HS-27A (cell line): Measurements from ENCODE around the gene CEP70.
"Not testable (repeated sequence)": the region's sequence is repeated elsewhere in the genome, so short reads cannot be mapped to it uniquely, and the experiment has no call there.

Experiments used
- DNase-seq: peaks from one replicate; pipeline ENCODE4 v3.0.0-alpha.2; 2012; ENCODE audit warnings: low read depth, missing footprints

Gene CEP70, protein sequence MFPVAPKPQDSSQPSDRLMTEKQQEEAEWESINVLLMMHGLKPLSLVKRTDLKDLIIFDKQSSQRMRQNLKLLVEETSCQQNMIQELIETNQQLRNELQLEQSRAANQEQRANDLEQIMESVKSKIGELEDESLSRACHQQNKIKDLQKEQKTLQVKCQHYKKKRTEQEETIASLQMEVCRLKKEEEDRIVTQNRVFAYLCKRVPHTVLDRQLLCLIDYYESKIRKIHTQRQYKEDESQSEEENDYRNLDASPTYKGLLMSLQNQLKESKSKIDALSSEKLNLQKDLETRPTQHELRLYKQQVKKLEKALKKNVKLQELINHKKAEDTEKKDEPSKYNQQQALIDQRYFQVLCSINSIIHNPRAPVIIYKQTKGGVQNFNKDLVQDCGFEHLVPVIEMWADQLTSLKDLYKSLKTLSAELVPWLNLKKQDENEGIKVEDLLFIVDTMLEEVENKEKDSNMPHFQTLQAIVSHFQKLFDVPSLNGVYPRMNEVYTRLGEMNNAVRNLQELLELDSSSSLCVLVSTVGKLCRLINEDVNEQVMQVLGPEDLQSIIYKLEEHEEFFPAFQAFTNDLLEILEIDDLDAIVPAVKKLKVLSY

DNA sequence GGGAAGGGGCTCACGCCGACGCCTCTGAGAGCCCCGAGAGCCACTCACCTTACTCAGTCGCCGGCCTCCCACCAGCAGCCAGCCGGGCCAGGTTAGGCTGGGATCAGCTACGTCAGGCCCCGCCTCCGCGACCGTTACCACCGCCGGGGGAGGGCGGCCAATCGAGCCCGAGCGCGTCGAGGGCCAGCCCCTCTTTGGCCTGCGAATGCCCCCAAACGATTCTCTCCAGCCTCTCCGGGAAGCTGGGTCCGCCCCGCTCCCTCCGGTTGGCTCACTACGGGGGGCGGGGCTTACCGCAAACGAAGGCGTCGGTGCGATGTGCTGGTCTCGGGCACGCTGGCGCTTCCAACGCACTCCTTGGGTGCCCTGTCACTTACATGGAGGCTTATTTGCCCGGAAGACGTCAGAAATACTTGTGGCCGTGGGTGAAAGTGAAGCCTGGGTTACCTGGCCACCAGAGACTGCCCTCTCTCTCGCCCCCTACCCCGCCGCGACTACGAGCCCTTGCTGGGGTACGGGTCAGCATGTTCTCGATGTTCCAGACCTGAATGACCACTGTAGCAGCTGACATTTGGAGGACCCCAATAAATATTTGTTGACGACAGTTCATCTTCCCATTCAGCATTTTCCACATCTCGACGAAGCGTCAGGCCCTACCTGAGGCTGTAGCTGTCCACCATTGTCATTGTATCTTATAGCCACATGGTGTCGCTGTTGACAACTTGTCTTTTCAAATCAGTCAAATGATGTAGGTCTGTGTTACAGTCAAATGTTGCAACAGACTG is at the start of gene CEP70:
TSS of gene CEP70 (minus strand) at position 111 of the 785 bp plus-strand sequence. CDS start 21,333 bp downstream, outside the sequence.
- peak; percentile 84 for DNase-seq

DNA sequence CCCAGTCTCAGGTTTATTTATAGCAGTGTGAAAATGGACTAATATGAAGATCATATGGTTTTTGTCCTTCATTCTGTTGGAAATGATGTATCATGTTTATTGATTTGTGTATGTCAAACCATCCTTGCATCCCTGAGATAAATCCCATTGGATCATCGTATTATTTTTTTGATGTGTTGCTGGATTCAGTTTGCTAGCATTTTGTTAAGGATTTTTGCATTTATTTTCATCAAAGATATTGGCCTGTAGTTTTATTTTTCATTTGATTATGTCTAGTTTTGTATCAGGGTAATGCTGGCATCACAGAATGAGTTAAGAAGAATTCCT is 48.8 kb upstream of the CEP70 start:
- DNase-seq = no peak

DNA sequence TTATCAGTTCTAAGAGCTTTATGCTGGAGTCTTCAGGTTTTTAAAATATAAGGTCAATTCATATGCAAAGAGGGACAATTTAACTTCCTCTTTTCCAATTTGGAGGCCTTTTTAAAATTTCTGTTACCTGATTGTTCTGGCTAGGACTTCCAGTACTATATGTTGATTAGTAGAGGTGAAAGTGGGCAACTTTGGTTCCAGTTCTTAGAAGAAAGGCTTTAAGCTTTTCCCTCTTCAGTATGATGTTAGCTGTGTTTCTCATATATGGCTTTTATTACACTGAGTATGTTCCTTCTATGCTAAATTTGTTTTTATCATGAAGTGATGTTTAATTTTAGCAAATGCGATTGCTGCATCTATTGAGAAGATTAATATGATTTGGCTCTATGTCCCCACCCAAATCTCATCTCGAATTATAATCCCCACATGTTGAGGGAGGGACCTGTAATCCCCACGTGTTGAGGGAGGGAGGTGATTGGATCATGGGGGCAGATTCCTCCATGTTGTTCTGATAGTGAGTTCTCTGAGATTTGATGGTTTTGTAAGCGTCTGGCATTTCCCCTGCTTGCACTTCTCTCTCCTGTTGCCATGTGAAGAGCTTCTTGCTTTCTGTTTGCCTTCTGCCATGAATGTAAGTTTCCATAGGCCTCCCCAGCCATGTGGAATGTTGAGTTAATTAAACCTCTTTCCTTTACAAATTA is 48.3 kb upstream of the CEP70 start:
- DNase-seq = no peak

DNA sequence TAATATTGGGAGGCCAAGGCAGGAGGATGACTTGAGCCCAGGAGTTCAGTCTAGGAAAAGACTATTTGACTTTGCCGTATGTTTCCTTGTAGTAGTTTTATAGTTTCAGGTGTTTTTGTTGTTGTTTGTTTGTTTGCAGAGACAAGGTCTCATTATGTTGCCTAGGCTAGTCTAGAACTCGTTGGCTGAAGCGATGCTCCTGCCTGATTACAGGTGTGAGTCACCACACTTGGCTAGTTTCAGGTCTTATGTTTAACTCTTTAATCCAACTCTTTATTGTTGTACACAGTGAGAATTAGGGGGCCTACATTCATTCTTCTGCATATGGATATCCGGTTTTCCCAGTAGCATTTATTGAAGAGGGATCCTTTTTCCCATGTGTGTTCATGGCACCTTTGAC is 46.5 kb upstream of the CEP70 start:
- DNase-seq = no peak

DNA sequence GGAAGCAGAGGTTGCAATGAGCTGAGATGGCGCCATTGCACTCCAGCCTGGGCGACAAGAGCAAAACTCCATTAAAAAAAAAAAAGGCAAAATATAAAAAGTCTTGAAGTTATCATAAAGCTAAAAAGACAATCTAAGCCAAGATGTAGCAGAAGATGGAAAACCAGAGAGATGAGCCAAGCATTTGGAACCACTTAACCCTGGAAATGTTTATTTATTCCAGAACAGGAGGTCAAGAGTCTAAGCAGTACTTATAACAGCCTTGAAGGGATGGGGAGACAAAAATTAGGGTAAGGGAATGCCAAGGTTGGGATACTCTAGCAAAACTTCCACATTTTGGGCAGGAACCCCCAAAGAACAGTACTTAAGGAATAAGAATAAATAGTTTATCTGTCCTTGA is 44.6 kb upstream of the CEP70 start:
- DNase-seq = no peak

DNA sequence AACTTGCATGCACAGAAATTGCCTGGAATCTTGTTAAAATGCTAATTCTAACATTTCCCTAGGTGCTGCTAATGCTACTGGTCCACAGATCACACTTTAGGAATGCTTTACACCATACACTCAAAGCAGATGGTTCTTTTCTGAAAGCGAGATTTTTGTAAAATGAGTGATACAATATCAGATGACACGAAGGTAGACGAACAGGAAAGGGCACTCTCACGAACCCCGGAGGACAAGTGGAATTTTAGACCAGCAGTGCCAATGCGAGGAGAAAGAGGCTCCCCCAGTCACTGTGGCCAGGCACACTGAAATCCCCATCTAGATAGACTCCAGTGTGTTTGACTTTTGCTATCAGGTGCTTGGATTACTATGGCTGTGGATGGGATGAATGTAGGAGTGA is 35.5 kb upstream of the CEP70 start:
- no peak for DNase-seq

DNA sequence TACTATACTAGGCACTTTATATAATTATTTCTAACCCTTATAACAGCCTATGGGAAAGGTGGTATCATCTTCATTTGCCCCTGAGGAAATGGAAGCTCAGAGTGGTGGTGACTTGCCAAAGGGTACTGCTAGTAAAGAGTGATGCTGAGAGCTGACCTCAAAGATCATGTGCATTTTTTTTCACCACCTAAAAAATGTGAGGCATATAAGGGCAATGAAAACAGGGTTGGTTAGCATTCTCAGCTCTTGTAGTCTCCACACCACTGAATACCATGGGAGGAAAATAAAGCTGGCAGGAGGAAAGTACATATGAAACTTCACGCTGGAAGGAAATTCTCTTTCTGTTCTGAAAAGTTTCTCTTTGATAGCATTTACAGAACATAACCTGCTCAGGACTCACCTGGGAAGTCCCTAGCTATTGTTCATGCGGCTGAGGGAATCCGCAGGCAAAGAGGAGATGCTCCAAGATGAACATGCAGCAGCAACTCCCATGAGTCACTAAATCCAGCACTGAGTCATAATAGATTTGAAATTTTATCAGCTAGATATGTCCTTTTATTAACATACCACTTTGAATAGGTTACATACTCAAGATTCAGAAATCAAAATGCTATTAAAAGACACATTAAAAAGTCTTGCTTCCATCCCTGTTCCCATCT is 31.8 kb upstream of the CEP70 start:
- peak; percentile 29 for DNase-seq

DNA sequence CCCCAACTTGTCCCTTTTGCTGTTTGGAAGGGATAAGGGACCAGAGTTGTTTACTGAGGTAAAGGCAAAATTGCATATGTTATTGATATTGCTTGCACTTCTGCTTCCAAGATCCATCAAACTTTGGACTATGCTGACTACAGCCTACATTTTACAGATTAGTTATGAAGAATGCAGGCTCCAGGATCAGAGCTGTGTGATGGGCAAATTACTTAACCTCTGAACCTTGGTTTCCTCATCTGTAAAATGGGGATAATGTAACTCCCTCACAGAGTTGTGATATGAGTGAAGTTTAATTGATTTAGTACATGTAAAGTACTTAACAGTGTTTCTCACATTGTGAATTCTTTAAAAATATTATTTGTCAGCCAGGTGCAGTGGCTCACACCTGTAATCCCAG is 30.5 kb upstream of the CEP70 start:
- DNase-seq = no peak

DNA sequence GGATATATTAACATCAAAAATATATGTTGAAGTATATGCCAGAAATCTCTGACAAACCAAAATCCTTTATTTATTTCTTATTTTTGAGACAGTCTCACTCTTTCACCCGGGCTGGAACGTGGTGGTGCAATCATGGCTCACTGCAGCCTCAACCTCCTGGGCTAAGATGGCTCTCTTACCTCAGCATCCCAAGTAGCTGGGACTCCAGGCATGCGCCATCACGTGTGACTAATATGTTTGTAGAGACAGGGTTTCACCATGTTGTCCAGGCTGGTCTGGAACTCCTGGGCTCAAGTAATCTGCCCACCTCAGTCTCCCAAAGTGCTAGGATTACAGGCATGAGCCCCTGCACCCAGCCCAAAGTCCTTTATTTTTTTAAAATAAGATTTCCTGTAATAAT is 26.4 kb upstream of the CEP70 start:
- no peak for DNase-seq

DNA sequence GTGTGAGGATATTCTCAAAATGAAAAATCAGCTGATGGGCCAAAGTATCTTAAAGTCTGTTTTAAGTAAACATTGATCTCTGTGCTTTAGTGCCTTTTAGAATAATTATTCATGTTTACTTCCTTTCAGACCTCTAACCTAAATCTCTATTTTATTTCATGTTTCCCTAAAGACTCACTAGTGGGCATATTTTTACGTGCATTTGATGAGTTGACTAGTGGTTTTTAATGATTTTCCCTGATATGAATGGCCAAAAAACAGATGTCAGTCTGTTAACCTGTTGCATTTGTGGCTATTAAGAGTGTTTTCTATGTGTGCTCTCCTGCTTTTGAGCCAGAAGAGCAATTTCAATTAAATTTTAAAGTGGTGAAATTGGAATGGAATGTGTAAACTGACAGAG is 21.4 kb upstream of the CEP70 start:
- DNase-seq = no peak

DNA sequence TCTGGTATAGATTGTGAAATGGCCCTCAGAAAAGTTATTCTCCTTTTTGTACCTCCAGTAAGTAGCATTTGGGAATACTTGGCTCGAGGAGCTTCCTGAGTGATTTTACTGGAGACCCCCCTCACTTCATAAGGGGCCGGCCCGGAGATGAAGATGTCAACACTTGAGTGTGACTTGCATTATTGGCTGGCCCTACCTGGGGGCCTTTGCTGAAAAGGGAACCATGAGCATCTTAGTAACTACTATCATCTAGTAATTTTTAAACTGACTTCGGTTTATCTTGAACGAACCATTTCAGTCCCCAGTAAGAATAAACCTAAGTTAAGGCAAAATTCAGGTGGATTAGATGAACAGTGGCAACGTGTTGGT is 15.8 kb upstream of the CEP70 start:
- DNase-seq = no peak

DNA sequence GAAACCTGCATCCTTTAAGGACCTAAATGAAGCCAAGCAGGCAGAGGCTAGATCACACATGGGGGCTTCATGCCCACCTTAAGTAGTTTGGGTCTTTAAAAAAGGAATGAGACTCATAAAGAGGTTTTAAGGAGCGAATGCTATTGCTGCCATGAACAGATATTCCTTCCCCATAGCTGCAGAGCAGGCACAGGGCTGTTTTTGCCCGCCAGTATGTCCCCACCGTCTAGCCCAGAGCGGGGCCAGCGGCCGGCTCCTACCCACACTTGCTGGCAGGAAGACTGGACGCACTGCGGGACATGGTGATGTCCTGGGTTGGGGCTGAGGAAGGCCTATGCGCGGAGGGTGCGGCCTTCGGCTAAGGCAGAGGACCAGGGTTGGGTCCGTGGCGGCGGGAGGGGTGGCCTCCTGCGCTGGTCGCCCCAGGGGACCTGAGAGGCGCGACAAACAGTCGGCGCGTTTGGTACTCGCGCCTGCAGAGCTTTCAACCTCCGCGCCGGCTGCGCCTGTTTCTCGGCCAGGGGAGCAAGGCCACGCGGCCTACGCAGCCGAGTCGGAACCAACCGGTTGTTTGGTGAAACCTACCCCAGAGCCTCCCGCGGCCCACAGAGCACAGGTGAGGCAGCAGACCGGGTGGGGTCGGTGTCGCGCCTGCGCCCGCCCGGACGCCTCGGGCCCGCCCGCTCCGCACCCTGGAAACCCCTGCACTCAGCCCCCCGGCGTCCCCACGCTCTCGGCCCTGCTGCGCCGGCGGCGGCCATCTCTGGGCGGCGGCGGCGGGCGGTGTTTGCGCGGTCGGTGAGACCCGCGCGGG is 14.5 kb upstream of the CEP70 start, which contains the start of gene FAIM:
TSS of gene FAIM (plus strand) at position 450 of the 814 bp plus-strand sequence. CDS start 10,956 bp downstream, outside the sequence.
- DNase-seq = no peak

DNA sequence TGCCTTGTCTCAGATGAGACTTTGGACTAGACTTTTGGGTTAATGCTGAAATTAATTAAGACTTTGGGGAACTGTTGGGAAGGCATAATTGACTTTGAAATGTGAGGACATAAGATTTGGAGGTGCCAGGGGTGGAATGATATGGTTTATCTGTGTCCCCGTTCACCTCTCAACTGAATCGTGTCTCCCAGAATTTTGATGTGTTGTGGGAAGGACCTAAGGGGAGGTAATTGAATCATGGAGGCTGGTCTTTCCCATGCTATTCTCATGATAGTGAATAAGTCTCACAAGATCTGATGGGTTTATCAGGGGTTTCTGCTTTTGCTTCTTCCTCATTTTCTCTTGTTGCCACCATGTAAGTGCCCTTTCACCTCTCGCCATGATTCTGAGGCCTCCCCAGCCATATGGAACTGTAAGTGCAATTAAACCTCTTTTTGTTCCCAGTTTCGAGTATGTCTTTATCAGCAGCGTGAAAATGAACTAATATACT is 10.1 kb upstream of the CEP70 start:
- not testable (repeated sequence) for DNase-seq

DNA sequence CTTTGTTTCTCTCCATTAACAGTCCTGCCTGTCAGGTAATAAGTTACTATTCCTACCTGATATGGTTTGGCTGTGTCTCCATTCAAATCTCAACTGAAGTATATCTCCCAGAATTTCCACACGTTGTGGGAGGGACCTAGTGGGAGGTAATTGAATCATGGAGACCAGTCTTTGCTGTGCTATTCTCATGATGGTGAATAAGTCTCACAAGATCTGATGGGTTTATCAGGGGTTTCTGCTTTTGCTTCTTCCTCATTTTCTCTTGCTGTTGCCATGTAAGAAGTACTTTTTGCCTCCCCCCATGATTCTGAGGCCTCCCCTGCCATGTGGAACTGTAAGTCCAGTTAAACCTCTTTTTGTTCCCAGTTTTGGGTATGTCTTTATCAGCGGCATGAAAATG is 7.6 kb upstream of the CEP70 start:
- DNase-seq = not testable (repeated sequence)

DNA sequence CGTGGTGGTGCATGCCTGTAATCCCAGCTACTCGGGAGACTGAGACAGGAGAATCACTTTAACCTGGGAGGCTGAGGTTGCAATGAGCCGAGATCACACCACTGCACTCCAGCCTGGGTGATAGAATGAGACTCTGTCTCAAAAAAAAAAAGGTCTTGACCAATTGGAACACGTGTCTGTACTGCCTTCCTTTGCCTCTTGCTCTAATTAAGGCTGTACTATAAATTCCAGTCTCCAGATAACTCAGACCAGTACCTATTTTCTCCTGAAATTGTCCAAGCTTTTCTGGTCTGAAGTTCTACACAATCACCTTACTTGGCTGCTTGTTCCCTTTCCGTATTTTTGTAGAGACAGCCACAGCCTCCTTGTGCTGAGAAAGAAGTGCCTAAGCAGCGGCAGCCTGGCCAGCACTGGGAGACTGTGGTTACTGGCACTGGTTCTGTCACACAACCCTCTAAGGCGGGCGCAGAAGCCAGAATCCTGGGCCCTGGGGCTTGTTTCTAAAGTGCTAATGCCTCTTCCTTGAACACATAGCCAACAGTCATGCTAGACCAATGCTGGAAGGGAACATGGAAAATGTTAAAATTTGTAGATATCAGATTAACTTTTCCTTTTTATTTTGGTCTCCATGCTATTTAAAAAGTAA is 6.2 kb upstream of the CEP70 start:
- DNase-seq = no peak

DNA sequence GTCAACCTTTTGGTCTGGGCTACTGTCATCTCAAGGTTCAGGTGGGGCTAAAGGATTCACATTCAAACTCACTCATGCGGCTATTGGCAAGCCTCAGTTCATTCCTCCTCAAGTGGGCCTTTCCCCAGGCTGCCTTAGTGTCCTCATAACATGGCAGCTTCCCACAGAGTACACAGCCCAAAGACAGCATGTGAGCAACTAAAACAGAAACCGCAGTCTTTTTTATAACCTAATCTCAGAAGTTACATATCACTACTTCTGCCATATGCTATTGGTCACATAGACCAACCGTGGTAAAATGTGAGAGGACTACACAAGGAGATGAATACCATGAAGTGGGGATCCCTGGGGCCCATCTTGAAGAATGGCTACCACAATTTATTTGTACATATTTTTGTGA is 4.5 kb upstream of the CEP70 start:
- DNase-seq = no peak

DNA sequence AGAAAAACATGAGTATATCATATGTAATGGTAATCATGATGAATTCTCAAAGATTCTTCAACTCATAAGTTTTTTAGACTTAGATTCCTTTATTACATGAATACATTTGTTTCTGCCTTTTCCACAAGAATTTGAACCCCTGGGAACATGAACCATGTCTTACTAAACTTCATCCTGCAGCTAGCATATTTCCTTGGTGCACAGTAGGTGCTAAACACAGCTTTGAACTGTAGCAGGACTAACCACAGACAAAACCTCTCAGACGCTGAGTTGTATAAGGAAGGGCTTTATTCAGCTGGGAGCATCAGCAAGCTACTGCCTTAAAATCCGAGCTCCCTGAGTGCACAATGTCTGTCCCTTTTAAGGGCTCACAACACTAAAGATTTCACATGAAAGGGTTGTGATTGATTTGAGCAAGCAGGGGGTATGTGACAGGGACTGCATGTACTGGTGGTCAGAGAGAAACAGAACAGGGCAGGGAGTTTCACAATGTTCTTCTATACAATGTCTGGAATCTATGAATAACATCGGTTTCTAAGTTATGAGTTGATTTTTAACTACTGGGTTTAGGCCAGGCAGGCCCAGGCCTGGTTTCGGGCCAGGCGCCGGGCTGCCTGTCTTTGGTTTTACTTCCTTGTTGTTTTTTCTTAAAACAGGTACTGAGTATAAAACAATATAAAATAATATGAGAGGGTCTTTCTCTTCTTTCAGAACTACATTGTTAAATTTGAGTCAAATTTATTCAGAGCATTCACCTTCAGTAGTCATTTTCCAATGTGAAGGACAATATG is 3.3 kb upstream of the CEP70 start:
- DNase-seq = not testable (repeated sequence)

DNA sequence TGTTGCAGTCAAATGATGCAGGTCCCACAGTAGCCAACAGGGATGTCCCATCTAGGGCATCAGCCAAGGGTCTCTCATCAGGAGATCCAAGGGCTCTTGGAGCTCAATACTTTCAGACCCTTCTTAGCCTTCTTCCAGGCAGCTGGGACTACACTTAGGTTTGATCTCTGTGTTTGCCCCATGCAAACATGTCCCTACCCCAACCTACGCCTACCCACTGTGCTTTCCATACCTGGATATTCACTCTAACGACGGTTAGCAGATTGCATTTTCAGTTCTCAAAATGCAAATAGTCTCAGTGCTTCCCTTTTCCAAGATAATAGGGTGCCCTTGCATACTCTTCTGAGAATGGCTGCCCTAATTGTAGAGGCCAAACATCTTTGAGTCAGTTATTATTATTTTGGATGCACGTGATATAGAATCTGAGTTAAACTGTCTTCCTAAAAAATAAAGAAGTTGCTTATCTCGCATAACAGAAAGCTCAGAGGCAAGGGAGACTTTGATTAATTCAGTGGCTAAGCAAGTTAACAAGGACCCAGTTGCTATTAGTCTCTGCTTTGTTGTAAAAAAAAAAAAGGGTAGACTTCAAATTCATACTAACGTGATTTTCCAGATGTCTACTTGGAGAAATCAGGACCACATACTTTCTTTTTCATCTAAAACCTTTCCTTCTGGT is 1.0 kb upstream of the CEP70 start:
- no peak for DNase-seq
